DMS 273 (cell line): ENCODE data around the gene COL15A1.

ENCODE experiments used
- DNase-seq: peaks from one replicate; lab custom pipeline; 2025; ENCODE audit not compliant: unreplicated experiment; lab: John Stamatoyannopoulos, UW

Gene COL15A1

DNA sequence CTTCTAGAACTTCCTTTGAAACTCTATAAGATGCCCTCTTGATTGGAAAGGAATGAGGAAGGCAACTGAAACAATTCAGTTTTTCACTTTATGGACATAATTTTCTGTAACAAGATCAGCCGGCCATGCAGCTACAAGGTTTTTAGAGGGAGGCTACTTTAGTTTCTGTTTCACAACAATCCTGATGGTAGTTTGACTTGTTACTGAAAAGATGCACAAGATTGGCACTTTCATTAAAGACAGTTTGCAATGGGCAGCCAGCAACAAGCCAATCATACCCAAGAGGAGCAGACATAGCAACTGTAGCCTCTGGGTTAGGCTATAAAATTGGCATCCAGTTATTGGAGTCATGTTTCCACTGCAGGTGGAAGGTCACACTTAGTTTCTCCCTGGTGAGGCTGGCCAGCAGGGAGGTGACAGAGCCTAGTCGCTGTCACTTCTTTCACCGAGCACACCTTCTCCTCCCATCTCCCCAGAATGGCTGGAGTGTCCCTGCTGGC lies 87.0 kb downstream of the COL15A1 start:
- no peak for DNase-seq

DNA sequence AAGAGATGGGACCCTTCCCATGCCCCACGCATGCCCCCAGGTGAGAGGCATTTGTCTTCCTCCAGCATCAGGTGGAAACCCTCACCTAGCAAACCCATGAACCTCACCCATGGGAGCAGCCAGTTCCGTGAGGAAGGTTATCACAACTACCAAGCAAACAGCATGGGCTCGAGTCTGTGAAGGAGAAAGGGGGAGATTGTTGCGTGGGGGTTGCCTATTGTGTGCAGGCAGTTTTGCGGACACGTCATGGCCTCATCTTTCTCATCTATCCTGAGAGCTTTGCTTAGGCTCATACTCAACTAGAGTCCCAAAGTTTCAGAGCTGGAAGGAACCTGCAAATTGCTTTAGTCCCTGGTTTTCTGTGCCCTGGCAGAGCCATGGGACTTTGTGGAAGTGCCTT lies 87.6 kb downstream of the COL15A1 start:
- DNase-seq: no peak

DNA sequence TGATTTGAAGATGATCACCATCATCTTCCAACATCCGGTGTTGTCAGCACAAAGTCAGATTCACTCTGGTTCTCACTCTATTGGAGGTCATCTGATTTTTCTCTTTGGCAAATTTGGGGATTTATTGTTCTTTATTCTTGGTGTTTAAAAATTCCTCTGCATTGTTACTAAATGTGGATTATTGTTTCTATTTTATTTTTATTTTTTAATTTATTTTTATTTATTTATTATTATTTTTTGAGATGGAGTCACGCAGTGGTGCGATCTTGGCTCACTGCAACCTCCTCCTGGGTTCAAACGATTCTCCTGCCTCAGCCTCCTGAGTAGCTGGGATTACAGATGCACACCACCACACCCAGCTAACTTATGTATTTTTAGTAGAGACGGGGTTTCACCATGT lies 88.3 kb downstream of the COL15A1 start:
- no peak for DNase-seq

DNA sequence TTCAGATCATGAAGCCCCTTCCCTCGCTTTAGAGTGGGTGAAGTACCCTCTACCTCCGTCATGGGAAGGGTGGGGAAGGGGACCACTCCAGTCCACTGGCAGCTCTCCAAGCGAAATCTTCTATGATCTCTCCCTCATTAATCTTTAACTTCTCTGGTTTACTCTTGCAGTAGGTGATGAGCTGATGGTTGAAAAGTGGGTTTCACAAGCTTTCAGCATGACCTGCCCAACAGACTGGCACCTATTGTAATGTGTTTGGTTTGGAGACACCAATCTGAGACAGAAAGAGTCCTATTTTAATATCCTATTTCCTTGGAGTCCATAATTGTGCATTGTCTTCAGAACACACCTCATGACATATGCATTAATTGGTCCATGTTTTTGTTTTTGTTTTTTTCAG lies 90.4 kb downstream of the COL15A1 start:
- no peak for DNase-seq

DNA sequence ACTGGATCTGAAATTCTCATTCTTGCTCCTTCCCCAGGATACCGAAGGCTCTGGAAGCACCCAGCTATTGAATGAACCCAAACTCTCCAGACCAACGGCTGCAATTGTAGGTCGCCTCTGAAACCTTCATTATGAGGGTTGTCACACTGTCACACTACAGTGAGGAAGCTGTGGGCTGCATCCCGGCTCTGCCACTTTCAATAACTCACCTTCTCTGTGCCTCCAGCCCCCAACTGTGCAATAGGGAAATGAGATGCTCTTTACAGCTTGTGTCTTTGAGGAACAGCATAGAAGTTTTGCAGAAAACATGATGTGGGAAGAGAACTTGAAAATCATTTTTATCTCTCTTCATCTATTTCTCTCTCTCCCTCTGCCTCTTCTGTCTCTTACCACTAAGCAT lies 91.6 kb downstream of the COL15A1 start:
- DNase-seq: no peak

DNA sequence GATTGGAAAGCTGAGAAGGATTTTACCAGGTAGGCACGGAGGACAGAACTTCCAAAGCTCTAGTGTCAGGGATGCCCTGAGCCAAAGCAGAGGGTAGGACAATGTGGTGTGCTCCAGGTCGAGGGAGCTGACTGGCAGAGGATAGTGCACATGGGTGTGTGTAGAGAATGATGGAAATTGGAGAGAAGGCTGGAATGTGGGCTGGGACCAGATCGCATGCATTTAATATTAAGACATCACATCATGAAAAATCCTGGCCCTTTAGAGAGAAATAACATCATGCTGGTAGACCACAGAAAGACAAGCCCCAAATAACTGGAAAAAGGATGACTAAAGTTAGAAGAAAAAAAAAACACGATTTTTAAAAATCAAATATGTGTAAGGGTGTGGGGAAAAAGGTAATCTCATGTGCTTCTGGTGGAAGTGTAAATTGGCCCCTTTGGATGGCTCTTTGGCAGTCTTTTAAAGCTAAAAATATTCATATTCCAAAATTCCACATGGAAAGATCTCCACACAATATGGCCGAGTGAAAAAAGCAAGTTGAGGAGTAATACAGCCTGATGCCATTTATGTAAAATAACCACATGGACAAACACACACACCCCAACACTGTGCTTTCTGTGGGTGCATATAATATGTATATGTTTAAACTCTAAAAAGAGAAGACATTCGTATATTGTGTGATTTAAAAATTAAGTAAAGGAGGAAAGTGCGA lies 94.2 kb downstream of the COL15A1 start:
- no peak for DNase-seq

DNA sequence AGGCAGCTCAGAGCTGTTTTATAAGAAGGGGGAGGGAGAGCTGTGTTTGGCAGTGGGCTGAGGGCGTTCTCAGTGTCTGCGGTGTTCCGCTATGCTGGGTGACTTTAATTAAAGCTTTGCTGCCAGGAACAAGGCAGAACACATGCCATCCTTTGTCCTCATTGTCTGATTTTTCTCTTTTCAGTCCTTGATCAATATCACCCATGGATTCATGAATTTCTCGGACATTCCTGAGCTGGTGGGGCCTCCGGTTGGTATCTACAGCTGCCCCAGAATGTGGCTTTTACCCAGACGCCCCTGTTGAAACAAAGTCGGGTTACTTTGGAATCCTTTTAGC lies 94.7 kb downstream of the COL15A1 start:
- no peak for DNase-seq

DNA sequence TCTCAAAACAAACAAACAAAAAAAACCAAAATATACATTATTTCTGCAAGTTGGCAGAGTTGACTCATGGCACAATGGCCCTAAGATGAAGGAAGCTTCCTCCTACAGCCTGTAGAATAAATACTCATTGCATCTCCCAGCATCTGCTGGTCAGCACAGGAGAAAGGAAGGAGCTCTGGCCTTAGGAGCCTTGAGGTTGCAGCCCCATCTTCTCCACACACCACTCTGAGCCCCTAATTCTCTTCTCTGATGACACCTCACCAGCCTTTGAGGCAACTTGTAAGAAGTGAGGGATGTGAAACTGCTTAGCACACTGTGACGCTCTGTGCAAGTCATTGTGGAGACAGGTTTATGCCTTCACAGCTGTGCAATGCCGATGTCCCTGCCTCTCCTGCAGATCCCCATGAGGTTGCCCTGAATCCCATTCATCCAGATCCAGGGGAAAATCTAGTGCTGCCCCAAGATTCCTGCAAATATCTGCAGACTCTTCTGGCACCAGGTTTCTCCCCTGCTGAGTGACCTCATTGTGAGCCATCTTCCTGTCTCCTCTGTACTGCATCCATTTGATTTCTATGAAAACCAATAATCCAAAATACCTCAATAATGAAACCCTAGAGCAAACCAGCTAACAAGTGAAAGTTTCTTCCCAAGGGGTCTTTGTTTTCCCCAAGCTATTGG lies 95.9 kb downstream of the COL15A1 start:
- DNase-seq: no peak

DNA sequence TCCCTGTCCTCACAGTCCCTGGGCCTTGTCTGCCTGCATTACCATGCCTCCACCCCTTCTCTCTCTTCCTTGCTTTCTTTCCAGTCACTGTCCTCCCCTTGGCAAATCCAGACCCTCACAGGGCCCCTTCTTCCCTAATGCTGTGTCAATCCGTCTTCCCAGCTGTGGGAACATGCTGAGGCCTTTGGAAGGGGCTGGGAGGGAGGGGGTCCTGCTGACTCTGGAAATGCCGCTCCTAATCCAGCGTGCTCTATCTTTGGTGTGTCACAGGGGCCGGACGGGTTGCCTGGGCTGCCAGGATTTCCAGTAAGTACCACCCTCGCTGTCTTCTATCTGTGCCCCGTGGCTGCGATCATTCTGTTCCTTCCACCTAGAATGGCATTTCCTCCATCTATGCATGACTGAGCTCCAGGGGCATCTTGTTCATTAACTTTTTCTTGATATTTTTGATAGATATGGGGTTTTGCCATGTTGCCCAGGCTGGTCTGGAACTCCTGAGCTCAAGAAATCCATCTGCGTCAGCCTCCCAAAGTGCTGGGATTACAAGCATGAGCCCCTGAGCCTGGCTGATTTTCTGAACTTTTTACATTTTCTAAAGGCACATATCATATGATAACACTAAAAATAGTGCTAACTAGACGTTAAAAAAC lies 96.7 kb downstream of the COL15A1 start:
- DNase-seq: no peak

DNA sequence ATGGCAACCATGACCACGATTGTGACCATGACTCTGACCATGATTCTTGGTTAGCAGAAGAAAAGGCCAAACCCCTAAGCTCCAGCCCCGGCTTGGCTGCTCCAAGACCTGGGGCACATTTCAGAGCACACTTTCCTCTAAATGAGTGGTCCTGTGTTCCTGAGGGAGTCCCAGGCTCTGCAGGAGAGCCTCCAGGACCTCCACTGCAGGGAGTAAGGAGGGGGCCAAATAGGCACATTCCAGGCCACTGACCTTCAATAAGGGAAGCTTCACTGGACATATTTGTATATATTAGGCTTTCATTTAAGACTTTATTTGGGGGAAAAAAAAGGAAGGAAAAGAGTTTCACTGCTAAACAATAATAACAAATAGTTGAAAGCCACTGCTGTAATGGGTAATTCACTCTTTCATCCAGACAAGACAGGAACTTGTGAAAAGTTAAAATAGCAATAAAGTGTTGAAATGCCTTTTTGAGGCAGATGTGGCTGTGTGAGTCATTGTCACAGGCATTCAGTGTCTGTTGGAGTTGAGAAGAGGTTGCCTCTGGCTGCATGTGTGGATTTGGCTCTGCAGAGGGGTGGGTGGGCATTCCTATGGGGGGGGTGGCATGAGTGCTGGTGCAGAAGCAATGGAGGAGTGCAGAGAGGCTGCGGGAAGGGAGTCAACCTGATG lies 97.3 kb downstream of the COL15A1 start:
- no peak for DNase-seq

DNA sequence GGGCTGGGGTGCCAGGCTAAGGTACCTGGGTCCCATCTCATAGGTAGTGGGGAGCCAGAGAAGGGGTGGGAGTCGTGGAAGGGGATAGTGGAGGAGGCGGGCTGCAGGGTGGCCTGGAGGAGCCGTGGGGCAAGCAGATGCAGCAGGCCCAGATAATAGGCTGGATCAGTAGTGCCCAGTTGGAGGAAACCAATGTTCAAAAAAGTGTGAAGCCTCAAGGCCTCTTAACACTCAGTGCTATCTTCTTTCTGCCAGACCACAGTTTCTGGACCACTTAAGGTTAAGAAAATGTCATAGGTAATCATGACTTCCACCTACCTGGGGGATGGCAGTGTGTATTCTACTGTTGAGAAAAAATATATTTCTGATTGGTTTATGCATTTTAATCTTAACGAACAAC lies 97.9 kb downstream of the COL15A1 start:
- DNase-seq: no peak

DNA sequence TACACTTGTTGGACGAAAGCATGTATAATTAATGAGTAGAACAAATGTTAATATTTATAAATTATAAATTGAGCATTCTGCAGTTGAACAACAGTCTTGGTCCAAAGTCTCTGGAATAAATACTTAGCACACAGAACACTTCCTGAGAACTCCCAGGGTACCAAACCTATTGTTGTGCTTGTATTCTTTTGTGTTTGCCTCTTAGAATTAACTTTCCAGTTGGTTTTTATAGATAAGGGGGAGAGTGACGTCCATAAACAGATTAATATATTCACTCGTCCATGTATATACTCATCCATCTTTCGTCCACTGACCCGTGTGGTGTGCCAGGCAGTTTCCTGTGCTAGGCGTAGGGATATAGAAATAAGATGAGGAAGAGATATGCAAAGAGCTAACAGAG lies 98.9 kb downstream of the COL15A1 start:
- no peak for DNase-seq

DNA sequence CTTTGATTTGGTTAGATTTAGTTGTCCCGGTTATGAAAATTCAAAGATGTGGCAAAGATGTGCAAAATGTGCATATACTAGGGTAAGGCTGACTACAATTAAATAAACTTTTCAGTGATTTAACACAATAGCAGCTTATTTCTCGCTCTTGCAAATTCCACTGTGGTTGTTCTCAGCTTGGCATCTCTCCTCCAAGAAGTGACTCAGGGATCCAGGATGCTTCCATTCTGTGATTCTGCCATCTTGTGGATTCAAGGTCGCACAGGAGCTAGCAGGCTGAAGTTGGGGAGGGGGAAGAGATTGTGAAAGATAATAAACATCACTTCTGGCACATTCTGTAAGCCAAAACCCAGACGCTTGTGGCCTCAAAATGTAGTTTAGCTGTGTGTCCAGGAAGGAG lies 101.1 kb downstream of the COL15A1 start:
- no peak for DNase-seq

DNA sequence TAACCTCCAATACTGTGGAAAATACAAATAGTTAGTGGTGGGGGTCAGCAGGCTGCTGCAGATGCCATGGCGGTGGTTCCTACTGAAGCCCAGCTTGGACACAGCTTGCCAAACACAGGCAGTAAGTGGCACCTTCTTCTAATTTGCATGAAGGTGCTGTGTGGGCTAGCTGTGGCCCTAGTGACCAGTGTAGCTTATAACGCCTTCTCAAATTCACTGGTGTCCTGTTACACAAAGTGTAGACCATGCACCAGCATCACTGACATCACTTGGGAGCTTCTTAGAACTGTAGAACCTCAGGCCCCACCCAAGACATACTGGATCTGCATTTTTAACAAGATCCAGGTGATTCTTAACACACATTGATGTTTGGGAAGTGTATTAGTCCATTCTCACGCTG lies 102.4 kb downstream of the COL15A1 start:
- DNase-seq: no peak

DNA sequence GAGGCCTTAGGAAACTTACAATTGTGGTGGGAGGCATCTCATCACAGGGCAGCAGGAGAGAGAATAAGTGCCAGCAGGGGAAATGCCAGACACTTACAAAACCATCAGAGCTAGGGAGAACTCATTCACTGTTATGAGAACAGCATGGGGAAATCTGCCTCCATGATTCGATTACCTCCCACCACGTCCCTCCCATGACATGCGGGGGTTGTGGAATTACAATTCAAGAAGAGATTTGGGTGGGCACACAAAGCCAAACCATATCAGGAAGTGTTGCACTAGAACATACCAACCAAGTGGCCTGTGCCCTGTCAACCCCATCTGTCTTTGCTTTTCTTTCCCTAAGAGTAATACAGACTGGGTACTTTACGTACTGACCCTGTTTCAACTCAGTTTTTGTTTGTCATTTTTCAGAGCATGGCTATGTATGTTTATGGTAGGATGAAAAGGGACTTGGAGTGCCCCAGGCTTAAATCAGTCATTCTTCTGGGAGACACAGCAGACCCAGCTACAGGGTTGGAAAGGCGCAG lies 102.9 kb downstream of the COL15A1 start:
- no peak for DNase-seq

DNA sequence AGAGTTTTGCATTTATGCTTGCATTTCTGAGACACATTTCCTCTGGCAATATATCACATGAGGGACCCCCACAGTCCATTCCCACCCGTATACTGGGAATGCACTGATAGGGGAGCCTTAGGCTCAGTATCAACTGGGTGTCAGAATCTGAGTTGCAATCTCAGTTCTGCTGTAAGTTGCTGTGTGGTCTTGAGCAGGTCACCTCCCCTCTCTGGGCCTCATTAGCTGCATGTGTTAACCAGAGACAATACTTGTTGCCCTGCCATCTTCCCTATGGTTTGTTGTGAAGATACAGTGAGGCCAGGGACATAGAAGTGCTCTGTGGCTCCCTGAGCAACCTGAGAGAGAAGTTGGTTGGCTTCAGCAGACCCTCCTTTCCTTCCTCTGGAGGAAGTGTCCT lies 105.5 kb downstream of the COL15A1 start:
- DNase-seq: no peak

DNA sequence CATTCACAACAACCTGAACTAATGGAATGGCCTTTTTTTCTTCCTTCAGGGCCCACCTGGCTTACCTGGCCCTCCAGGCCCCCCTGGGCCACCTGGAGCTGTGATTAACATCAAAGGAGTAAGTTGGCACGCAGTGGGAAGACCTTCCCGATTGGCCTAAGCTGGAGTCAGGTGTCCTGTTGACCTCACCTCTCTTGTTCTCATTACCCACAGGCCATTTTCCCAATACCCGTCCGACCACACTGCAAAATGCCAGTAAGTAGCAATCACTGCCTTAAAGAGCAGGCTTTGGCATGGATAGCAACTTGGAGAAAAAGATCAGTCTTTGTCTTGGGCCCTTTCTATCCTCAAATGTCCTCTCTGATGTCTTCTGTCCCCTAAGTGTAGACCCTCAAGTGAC lies 105.9 kb downstream of the COL15A1 start:
- DNase-seq: no peak

DNA sequence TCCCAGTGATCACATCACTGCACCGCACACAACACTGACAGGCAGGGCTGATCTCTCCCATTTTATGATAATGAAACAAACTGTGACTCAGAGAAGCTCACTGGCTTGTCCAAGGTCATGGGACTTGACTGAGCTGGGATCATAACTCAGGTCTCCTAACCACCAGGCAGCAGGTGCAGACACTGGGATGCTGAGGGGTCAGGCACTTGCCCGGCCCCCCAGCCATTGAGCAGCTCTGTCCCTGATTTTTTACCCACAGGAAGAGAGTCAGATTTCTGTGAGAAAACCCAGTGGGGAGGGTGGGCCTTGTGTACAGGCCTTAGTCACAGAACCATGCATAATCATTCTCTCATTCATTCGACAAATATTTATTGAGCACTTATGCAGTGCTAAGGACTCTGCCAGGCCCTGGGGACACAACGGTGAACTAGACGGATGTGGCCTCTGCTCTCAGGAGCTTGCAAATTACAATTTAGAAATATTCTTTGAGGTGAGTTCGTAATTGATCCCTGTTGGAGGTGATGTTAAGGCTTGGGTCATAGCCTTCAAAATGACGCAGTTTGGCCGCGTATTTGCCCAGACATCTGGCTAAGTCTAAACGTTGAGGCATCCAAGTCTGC lies 106.7 kb downstream of the COL15A1 start:
- no peak for DNase-seq

DNA sequence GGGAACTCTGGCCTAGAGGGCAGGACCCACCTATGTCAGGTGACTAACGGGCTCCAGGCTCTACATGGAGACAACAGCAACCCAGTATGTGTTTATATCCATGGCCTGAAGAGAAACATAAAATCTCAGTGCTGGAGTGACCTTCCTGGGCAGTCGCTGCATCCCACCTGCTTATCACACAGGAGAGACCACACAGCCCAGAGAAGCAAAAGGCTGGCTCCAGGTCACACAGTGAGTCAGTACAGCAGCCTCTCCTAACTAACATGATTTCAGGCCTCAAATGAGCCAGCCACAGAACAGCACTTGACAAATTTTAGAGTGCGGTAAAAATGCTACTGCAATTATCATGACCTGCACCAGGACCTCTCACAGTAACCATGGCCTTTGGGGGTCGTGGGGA lies 107.2 kb downstream of the COL15A1 start:
- DNase-seq: no peak

DNA sequence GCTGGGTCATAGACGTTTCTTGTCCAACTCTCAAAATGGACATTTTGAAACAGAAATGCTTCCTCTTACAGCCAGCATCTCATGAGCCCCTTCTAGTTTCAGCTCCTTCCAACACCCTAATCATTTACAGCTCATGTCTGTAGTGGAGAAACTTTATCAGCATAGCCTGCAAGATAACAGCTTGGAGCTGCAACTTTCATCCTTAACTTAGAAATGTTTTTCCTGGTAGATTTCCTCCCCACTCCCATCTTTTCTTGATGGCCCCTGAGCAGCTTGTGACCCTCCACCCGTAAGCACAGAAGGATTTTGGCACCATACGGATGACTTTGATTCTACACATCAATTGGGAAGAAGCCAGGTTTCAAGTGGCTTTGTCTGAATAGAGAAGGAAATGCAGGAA lies 107.7 kb downstream of the COL15A1 start:
- no peak for DNase-seq

DNA sequence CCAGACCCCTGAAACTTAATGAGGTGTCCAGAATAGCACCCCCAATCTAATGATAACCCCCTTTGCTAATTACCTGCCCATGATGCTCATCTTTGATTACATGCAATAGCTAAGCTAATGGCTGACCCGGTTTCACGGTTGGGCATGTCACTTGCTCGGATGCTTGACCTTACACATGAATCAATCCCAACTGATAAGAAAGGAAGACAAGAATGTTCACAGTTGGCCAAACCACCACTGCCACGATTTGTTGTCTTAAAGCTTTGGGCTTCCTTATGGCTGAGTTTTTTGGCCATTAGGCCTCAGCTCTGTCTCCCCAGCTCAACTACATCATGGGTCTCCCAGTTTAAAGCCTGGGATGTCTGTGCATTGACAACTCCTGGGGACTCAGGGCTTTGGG lies 108.1 kb downstream of the COL15A1 start:
- no peak for DNase-seq
